ENCODE data around the gene PPP1R3G.
"Not testable (repeated sequence)": the region's sequence is repeated elsewhere in the genome, so short reads cannot be mapped to it uniquely, and the experiment has no call there.

PPP1R3G gene

DNA sequence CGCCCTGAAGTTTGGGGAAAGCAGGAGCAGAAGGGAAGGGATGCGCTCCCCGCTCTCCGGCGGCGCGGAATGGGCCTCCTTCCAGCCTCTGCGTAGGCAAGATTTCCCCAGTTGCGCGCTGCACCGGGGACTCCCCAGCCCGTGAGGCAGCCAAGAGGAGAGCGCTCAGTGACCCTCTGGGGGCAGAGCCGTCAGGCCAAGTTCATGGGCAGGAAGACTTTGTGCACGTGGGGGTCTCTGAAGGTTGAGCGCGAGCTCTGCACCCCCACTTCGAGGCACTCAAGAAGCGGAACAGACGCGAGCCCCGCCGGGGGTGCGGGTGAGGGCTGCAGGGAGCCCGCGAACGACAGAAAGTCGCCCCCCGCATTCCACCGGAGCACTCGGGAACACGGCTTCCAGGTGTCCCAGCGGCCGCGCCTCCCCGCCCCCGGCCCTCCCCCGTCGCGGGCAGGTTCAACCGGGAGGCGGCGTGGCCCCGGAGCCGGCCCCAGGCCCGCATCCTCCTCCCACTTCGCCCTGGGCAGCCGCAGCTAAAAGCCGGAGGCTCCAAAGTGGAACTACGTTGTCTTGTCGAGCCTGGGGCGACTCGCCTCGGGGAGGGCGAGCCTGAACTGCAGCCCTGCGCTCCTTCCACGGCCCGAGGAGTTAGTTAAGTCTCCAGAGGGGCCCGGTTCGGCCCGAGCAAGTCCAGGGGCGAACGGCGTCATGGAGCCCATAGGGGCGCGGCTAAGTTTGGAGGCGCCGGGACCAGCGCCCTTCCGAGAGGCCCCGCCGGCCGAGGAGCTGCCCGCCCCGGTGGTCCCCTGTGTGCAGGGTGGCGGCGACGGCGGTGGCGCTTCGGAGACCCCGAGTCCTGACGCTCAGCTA lies at the start of gene PPP1R3G:
Gene PPP1R3G, plus strand, starts transcription at position 561 of the 867 bp plus-strand sequence. Its CDS starts 145 bp downstream, at position 706.
- no peak for DNase-seq (ENCODE audit: low read depth)

DNA sequence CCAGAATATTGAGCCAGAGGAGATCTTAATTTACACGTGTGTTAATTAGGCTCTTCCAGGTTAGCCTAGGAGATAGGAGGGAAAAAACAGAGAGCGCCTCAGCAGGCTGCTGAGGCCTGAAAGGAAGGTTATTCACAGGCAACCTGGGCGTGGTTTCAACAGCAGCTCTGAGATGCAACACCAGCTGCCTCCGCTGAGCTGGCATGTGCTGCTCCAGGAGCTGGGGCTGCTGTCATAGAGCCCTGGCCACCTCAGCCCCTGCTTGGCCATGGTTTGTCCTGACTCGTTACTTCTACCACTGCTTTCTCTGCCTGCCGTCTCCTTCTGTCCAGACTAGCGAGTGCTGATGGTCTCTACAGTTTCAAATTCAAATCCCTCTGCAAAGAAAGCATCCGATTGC lies 48.9 kb upstream of the PPP1R3G start:
- DNase-seq (ENCODE audit: low read depth): no peak

DNA sequence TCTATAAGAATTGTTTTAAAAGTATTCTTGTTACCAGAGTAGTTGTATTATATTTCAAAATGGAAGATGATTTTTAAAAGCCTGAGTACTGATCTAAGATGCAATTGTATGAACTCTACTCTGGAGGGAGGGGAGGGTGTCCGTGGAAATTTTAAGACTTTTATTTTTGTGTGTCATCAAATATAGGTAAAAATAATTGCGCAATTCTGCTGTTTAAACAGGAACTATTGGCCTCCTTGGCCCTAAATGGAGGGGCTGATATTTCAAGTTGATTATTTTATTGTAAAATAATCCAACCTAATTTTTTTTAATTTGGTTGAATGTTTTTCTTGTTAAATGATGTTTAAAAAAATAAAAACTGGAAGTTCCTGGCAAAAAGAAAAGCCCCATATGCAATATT lies 43.2 kb upstream of the PPP1R3G start:
- no peak for DNase-seq (ENCODE audit: low read depth)

DNA sequence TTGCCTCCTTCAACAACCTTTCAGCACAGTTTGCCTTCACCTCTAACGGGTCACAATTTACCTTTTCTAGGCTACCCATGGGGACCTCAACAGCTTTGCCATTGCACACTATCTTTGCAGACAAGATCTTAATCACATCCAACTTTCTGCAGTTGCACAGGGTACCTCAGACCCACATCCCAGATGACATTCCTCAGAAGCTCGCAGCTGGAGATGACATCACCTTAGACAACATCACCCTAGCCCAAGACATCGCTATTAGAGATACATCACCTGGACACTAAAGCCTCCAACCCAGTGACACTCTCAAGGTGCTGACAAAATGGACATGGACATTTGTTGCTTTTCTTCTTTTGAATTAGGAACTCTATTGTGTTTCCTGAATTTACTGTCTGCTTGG lies 42.7 kb upstream of the PPP1R3G start:
- DNase-seq (ENCODE audit: low read depth): no peak

DNA sequence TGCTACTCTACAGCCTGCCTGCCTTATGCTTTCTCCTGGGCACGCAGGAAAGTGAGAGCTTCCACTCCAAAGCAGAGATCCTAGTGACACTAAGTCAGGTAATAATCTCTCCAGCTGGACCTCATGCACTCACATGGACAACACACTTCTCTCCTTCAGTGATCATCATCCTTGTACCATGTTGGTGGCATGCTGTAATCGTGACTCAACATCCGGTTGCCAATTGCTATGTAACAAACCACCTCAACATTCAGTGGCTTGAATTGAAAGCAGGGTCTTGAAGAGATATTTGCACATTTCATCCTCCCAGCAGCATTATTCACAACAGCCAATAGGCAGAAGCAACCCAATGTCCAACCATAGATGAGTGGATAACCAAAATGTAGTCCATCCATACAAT lies 40.3 kb upstream of the PPP1R3G start:
- DNase-seq (ENCODE audit: low read depth): no peak

DNA sequence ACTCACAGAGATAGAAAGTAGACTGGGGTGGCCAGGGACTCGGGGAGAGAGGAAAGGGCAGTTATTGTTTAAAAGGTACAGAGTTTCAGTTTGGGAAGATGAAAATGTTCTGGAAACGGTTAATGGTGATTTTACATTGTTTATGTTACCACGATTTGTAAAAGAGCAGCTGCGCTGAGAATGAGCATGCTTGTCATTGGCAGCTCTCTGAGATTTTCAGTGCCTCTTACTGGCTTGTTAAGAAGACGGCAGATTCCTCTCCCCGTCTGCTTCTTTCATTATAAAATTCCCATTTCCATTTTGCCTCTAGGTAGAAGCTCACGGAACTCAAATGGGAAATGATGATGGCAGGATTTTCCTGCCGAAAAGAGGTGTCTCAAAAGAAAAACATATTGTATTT lies 39.7 kb upstream of the PPP1R3G start:
- no peak for DNase-seq (ENCODE audit: low read depth)

DNA sequence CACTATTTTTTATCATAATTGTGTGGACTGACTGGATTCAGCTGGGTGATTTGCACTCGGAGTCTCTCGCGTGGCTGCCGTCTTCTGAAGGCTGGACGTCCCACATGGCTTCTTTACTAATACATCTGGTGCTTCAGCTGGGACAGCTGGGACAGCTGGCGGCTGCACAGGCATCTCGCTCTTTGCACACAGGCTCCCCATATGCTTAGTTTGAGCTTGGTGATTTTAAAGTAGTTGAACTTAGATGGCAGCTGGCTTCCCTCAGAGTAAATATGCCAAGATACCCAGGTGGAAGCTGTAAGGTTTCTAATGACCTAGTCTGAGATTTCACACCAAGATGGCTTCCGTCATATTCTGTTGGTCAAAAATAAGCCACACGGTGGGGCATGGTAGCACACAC lies 38.7 kb upstream of the PPP1R3G start:
- DNase-seq (ENCODE audit: low read depth): no peak

DNA sequence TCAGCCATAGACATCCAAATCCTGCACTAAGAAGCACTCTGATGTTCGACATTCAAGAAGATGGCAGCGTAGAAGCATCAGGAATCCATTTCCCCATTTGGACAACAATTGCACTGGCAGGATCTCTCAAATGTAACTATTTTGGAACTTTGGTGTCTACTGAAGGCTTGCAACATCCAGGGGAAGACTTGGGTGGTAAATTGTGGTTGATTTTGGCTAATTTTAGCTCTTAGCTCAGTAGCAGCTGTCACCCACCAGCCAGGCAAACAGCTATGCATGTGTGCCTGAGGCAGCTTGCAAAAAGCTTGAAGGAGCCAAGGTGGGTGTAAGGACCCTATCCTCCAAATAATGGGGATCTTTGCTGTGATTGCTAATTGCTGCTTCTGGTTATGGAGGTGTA lies 35.1 kb upstream of the PPP1R3G start:
- no peak for DNase-seq (ENCODE audit: low read depth)

DNA sequence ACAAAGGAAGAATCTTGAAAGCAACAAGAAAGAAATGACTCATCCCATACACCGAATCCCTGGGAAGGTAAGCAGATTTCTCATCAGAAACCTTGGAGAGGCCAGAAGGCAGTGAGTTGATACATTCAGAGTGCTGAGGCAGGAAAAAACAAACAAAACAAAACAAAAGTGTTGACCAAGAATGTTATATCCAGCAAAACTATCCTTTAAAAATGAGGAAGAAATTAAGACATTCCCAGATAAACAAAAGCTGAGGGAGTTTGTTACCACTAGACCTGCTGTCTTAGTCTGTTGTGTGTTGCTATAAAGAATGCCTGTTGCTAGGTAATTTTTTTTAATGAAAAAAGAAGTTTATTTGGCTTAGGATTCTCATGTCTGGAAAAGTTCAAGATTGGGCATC lies 33.7 kb upstream of the PPP1R3G start:
- DNase-seq (ENCODE audit: low read depth): no peak

DNA sequence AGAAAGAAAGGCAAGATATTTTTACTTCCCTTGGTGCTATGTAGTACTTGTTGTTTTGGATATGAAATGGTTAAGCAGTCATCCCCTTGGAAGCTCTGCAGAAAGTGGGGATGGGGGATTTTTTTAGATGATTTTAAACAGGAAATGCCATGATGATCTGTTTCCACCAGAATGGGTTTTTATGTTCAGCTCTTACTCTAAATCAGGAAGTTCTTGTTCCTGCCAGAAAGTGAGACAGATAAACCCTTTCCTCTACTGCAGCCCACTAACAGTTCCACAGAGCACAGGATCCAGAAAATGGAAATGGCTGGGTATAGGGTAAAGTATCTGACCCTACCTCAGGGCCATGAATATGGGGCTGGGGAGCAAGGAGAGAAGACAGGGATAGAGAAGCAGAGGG lies 32.1 kb upstream of the PPP1R3G start:
- no peak for DNase-seq (ENCODE audit: low read depth)

DNA sequence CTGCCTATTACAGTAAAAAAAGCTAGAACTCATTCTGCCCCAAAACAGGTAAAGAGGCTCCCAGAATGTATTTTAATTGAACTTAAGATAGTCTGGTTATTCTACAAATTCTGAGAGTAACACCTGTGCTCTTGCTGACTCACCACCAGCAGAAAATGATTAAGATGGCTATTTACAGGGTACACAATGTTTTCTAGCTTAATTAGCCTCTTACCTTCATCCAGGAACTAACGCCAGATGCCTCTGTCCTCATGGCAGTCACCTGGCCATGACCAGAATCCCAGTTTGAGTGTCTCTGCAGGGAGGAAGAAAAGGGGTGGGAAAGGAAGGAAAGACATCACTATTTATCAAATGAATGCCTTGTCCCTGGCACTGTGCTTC lies 31.3 kb upstream of the PPP1R3G start:
- no peak for DNase-seq (ENCODE audit: low read depth)

DNA sequence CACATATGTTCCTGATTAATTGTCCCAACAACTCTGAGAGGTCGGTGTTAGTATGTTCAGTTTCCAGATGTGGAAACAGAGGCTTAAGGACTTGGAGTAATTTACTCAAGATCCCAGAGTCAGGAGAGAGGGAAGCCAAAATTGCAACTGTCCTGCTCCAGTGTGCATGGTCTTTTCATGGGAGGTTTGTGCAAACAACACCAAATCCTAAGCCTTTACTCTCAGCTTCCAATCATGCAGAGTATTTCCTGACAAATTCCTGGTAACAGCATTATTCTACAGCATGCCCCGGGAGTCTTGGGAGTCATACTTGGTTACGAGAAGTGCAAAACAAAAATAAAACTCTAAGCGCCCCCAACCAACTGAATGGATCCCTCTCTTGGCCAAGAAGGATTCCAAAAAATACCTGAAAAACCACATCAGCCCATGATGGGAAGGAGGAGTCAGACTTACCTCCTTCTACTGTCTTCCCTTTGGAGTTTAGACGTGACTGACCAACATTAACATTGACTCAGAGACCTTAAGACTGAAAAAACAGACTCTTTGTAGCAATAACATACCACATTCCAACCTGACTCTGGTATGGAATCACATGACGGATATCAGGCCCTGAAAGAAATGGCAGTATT lies 30.8 kb upstream of the PPP1R3G start:
- no peak for DNase-seq (ENCODE audit: low read depth)

DNA sequence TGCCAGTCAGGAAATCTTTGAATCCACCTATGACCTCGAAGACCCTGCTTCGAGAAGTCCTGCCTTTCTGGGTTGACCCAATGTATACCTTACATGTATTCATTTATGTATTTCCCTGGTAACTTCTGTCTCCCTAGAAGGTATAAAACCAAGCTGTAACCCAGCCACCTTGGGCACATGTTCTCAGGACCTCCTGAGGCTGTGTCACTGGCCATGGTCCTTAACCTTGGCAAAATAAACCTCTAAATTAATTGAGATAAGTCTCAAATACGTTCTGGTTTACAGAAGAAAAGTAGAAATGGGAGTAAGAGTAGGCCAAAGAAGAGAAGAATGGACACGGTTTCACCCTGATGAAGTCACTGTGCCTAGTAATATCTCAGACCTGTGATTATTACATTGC lies 30.0 kb upstream of the PPP1R3G start:
- DNase-seq (ENCODE audit: low read depth): no peak

DNA sequence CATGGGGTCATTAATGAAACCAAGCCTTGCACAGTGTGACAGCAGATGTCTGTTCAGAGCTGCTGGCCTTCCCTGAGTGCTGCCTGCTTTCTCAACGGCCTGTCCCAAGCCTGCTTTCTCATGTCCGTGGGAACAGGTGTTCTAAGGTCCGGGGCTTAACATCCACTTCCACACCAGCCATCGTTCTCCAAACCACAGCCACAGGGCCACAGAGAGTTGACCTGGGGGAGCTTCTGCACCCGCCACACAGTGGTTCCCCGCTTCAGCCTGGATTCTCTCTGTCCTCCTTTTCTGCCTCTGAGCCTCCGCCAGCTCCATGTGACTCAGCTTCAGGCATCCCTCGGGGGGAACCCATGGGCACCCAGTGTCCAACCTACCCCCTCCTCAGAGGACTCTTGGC lies 26.9 kb upstream of the PPP1R3G start:
- no peak for DNase-seq (ENCODE audit: low read depth)

DNA sequence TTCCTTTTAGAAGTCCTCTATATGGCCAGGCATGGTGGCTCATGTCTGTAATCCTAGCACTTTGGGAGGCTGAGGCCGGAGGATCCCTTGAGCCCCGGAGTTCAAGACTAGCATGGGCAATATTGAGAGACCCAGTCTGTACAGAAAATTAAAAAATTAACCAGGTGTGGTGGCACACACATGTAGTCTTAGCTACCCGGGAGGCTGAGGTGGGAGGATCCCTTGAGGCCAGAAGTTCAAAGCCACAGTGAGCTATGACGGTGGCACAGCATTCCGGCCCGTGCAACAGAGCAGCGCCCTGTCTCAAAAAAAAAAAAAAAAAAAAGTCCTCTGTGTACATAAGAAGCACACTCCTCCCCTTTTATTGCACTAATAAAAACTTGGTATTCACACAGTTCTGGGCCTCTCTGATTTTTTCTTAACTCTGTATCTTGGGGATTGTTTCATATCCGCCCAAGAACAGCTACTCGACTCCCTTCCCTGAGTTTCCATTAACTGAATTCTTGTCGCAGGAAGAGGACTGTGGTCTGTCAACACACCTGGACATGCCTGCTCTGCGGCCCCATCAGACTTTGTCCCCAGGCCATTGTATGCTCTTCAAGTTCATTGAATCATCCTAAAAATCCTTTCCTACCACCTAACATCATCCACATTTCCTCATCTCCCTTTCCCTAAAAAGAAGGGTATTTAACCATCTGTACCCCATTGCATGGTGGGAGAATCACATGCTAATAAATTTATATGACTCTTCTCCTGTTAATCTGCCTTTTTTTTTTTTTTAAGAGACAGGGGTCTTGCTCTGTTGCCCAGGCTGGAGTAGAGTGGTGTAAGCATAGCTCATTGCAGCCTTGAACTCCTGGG lies 25.9 kb upstream of the PPP1R3G start:
- no peak for DNase-seq (ENCODE audit: low read depth)

DNA sequence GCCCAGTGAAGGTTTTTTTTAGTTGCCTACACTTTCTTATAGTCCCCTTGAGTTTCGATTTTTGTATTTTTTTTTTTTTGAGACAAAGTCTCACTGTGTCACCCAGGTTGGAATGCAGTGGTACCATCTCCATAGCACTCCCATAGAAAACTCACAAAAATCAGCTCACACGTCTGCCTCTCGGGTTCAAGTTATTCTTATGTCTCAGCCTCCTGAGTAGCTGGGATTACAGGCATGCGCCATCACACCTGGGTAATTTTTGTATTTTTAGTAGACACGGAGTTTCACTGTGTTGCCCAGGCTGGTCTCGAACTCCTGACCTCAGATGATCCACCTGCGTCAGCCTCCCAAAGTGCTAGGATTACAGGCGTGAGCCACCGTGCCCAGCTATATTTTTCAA lies 24.7 kb upstream of the PPP1R3G start:
- DNase-seq (ENCODE audit: low read depth): not testable (repeated sequence)

DNA sequence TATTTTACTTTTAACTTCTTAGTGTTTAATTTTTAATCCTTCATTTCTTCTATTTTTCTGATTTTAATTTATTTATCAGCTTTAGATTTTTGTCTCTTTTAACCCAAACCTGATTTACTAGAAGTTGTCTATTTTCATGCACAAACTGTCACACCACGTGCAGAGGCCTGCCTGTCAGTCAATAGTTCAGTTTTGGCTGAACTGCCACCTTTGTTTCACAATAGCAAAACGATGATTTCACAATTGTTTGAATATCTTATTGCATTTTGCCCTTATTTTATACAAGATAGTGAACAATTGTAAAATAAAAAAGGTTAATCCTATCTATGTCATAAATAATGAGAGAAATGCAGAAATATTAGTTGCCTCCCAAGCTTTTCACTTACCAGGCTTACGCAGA lies 24.0 kb upstream of the PPP1R3G start:
- DNase-seq (ENCODE audit: low read depth): no peak

DNA sequence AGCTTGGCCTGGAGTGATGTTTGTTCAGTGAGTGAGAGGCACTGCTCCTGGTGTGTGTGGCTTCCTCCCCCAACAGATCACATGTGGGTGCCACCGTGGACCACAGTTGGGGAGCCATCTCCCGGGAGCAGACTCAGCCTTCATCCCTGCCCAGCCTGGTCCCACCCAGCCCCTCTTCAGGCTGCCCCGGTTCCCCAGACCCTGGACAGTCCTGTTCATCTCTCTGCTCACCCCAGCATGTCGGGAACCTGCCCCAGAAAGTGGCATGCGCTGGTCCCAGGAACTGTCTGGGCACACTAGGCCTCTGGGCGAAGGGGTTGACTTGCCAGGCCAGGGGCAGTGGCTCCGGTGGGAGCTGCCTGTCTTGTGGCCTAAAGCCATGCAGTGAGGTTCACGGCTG lies 21.5 kb upstream of the PPP1R3G start:
- DNase-seq (ENCODE audit: low read depth): no peak

DNA sequence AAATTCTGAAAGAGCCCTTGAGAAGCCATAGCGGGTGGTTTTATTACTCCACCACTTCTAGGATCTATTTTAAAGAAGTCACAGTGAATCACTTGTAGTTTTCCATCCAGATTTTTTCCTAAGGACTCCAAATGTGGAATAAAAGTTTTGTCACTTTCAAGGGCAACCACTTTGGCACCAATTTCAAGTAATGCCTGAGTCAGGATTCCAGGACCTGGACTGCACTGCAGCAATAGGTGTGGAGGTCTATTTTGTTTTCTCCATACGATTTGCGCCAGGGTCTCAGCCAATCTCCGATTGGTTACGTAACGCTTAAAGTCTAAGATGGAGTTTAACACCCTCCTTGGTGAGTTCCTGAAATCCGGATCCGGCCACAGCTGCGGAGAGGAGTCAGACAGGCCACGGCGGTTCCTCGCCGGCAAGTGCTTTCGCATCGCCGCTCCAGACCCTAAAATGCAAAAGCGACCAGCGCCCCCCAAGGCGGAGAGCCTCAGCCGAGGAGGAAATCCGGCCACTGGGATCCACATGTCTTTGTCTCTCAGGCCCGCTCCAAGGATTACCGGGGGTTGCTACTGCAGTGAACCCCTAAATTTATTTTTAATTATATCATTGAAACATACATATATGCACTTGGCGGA lies 18.6 kb upstream of the PPP1R3G start:
- no peak for DNase-seq (ENCODE audit: low read depth)

DNA sequence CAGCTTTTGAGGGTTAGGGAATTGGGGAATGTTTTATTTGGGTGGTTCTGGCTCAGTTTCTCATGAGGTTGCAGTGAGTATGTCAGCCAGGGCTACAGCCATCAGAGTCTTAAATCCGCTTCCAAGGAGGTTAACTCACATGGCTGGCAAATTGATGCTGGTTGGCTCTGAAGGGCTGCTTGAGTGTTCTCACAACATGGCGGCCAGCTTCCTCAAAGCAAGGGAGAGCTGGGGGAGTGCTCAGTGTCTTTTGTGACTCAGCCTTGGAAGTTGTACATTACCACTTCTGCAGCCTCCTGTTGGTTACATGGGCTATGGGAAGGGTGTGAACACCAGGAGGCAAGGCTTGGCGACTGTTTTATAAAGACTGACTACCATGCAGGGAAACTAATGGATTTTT lies 17.8 kb upstream of the PPP1R3G start:
- no peak for DNase-seq (ENCODE audit: low read depth)

DNA sequence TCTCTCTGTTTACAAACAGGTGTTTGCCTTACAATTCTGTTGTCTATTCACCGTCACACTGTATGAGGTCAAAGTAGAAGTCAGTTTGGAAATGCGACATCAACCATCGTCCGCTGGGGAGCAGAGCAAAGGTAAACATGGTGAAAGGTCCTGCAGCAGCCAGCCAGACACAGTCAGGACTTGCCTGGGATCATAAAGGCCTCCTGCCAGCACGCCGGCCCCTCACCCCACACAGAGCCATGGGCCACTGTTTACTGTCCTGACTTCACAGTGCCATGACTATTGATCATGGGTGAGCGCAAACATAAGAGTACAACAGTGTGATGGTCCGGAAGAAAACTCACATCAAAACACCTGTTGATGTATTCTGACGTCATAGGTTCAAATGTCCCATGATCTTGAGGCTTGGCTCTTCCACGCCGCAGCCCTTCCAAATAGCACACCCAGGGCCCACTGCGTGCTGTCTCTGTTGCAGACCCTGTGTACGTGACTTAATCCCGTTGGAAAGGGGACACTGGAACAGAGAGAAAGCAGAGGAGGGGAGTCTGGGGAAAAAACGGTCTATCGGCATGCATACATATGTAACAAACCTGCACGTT lies 16.9 kb upstream of the PPP1R3G start:
- DNase-seq (ENCODE audit: low read depth): no peak

DNA sequence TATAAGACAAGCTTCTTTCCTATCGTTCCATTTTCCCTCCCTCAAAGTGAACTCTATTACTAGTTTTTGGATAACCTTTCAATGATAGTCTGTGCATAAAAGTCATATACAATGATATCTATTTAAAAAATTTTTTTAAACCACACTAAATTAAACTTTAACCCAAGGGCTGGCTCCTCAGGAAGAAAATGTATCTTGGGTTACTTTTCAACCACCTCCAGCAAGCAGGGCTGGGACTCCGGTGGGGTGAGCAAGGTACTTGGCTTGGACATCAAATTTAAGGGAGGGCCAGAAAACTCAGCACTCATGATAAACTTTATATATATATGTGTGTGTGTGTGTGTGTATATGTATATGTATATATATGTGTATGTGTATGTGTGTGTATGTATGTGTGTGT lies 13.9 kb upstream of the PPP1R3G start:
- DNase-seq (ENCODE audit: low read depth): no peak
